Activated naive CD4-positive, alpha-beta T cell treated with anti-CD3 and anti-CD28 coated beads, Interleukin-2, amount 10 ng/mL, durations not matched to agents 5 hours and 36 hours (primary cell): Measurements from ENCODE around the gene CNGA1. TPM values are rescaled to one million over a fixed set of nuclear protein-coding genes. Genes with fewer than 3 reads are reported as not detected.

ENCODE experiments used
- total RNA-seq, 2 experiments: library from RNA; stranded (reverse); gene quantifications; one replicate each; pipeline ENCODE4 v1.2.3, GENCODE V29; 2021

Gene CNGA1
- not detected for total RNA-seq

GRCh38 chr4:48016141-48017107 lies at the start of gene CNGA1, which contains the start of gene NIPAL1:
CNGA1 (minus strand) TSS chr4:48016681; CDS start chr4:47952689, 63,992 bp downstream.
NIPAL1 (plus strand) TSS chr4:48016772; CDS start chr4:48016840, 68 bp downstream.

GRCh38 chr4:47914220-47914925 lies 102.1 kb downstream of the CNGA1 start, which contains the start of gene NFXL1:
NFXL1 (minus strand) TSS chr4:47914583; CDS start chr4:47914203, 380 bp downstream.

Other genes starting within 250 kb of the CNGA1 start
- gene CORIN, start 178.6 kb downstream of the CNGA1 start, total RNA-seq, result under 1 TPM; 0.28 to 0.29 TPM
- gene NFXL1, start 102.1 kb downstream of the CNGA1 start, total RNA-seq, result 10 to 100 TPM in 1 of 2 experiments, 1 to 10 TPM in 1; 9.7 to 10.1 TPM
- 1 to 10 TPM in 1 of 2 experiments, under 1 TPM in 1; 0.70 to 1.1 TPM for gene NIPAL1, start 91 bp upstream of the CNGA1 start, total RNA-seq
- gene TXK, start 117.6 kb upstream of the CNGA1 start, total RNA-seq, result 10 to 100 TPM; 65.6 to 69.0 TPM